Measurements from ENCODE around the gene CYP21A2. TPM values are rescaled to one million over a fixed set of nuclear protein-coding genes. Genes with fewer than 3 reads are reported as not detected.

The CYP21A2 gene
- total and polyA plus RNA-seq, 4 donors = 1.7 to 29.7 (median 18.3) TPM

DNA sequence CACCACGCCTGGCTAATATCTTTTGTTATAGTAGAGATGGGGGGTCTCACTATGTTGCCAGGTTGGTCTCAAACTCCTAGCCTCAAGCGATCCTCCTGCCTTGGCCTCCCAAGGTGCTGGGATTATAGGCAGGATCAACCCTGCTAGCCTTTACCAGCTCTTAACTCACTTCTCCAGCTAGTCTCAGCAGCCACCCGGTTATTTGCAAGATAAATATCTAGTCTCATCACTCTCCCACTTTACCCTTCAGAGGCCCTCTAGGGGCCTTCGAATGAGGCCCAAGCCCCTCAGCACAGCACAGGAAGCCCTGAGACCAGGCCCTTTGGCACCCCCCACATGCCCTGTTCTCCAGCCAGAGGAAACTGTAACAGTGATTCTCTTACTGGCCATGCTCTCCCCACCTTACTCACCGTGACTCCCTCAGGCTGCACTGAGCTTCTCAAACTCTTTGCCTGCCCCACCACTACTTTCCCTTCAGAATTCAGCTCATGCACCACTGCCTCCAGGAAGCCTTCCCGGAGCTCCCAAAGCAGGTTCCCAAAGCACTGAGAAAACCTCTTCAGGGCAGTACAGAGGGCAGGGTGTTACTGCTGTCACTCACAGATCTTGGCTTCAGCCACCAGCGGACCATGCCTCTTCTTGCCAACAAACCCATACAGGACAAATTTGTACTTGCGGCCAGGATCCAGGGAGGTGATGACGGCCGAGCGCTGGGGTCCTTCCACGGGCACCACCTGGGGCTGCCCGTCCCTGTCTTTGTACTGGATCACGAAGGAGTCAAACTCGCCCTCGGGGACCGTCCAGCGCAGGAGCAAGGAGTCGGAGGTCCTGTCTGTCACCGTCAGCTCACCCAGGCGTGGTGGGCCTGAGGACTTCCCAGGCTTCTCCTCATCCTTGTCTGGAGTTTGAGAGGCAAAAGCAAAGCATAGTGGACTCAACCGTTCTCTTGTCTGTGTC, 45.9 kb downstream of the CYP21A2 start:
- 94% methylated on average over 22 of the region's 22 CpGs for WGBS
- Histone ChIP-seq H3K4me3 (ENCODE audit: low read depth in 1 of 3, low read length in 3 of 3) (no peak overlapping the region), H3K36me3 (ENCODE audit: control insufficient read depth in 4 of 4, insufficient read depth in 3 of 4, low read depth in 1 of 4, low read length in 3 of 4) (no peaks in the 10 kb centered on the region), H3K27ac (ENCODE audit: low read depth in 1 of 2, low read length in 2 of 2) (no peak overlapping the region), H3K9ac (ENCODE audit: low read depth in 1 of 2, low read length in 2 of 2) (no peak overlapping the region), H3K9me3 (ENCODE audit: control insufficient read depth in 4 of 4, low read length in 3 of 4) (no peaks in the 10 kb centered on the region), H3K27me3 (ENCODE audit: control insufficient read depth in 4 of 4, insufficient read depth in 4 of 4, low read length in 3 of 4) (peaks cover 0 to 3% (median 0%) of the 10 kb centered on the region in 4 donors), H3K4me1 (ENCODE audit: control insufficient read depth in 4 of 4, insufficient read depth in 4 of 4, low read length in 3 of 4) (peaks cover 0 to 5% (median 2%) of the 10 kb centered on the region in 4 donors)
- TF ChIP-seq TAF1 (conservative IDR thresholded peaks at IDR 0.05) (no peak), HNF4A (conservative IDR thresholded peaks at IDR 0.05) (no peak), REST (IDR thresholded peaks at IDR 0.05) (no peak), ATF3 (IDR thresholded peaks at IDR 0.05) (no peak), NR2F2 (IDR thresholded peaks at IDR 0.05) (no peak), GABPA (IDR thresholded peaks at IDR 0.05 in 1 of 2, conservative IDR thresholded peaks at IDR 0.05 in 1 of 2) (no peak), CTCF (IDR thresholded peaks at IDR 0.05; ENCODE audit: low read depth, low read length, missing input control) (no peak), FOXA1 (IDR thresholded peaks at IDR 0.05) (no peak), SP1 (IDR thresholded peaks at IDR 0.05) (no peak), JUND (IDR thresholded peaks at IDR 0.05) (no peak), RAD21 (IDR thresholded peaks at IDR 0.05) (no peak), YY1 (IDR thresholded peaks at IDR 0.05) (no peak), RXRA (IDR thresholded peaks at IDR 0.05) (no peak), HNF4G (IDR thresholded peaks at IDR 0.05) (no peak), EGR1 (IDR thresholded peaks at IDR 0.05; ENCODE audit: low read depth in 2 of 2) (no peak), FOXA2 (IDR thresholded peaks at IDR 0.05) (no peak)
- TF ChIP-seq, protein P1, sequence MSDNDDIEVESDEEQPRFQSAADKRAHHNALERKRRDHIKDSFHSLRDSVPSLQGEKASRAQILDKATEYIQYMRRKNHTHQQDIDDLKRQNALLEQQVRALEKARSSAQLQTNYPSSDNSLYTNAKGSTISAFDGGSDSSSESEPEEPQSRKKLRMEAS (IDR thresholded peaks at IDR 0.05) = no peak
- TF ChIP-seq, protein P2, sequence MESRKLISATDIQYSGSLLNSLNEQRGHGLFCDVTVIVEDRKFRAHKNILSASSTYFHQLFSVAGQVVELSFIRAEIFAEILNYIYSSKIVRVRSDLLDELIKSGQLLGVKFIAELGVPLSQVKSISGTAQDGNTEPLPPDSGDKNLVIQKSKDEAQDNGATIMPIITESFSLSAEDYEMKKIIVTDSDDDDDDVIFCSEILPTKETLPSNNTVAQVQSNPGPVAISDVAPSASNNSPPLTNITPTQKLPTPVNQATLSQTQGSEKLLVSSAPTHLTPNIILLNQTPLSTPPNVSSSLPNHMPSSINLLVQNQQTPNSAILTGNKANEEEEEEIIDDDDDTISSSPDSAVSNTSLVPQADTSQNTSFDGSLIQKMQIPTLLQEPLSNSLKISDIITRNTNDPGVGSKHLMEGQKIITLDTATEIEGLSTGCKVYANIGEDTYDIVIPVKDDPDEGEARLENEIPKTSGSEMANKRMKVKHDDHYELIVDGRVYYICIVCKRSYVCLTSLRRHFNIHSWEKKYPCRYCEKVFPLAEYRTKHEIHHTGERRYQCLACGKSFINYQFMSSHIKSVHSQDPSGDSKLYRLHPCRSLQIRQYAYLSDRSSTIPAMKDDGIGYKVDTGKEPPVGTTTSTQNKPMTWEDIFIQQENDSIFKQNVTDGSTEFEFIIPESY (IDR thresholded peaks at IDR 0.05) = no peak
- no peak for DNase-seq (ENCODE audit: low spot score)

Measured in liver (tissue), 9 donors.